ENCODE results near the gene GLI3.
A peak's percentile ranks its signal among the peaks of the same experiment; 100 is the strongest.

GLI3 gene

DNA sequence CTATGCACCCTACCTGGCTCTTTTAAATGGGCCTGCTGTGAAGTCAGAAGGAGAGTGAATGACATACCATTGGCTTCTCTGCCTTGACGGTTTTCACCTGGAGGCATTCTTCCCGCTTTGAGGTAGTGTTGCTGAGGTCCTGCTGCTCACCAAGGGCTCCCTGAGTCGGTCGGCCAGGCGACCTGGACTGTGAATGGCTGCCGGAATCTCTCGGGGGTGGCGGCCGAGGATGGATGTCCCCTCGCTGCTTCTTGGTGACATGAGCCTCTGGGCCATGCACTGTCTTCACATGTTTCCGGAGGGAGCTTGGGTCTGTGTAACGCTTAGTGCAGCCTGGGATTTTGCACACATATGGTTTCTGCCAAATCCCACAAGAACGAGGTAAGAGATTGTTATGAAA, 264.7 kb downstream of the GLI3 start:
- no peak for DNase-seq (ENCODE audit: low read depth in 2 of 2)

DNA sequence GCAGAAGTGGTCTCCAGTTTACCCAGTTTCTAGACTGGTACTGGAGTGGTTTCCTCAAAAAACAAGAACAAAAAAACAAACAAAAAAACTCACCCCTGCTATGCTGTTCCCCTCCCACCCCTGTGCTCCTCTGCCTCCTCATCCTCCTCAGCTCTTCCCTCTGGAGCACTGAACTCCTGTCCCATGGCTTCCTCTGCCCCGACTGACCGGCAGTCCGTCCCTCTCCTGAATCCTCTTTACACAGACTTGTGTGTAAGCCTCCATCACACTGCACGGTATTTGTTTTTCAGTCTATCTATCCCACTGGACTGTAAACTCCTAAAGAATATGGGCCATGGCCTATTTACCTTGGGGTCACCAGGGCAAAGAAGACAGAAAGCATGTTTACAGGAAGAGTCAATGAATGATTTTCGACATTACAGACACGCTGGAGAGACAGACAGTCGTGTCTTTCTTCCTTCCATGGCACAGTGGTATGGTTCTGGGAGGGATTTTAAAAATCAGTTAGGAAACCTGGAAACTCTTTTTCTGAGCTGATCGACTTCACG, 265.3 kb downstream of the GLI3 start:
- no peak for DNase-seq (ENCODE audit: low read depth in 2 of 2)

DNA sequence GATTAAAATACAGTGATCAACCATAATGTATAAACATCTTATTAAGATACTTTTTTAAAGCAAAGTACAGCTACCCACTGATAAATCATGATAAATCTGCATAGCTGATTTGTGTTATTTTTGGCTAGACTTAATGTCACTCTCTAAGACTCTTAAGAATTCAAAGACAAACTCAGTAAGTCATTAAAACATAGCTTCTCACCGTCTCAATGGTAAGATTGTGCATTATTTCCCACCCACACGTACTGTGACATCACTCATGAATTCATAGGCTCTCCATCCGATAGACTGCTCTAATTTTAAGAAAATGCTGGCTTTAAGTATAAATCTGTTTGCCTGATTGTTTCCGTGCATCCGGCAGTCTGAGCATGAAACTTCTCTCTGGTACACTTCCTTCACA, 266.1 kb downstream of the GLI3 start:
- DNase-seq (ENCODE audit: low read depth in 2 of 2) = no peak

DNA sequence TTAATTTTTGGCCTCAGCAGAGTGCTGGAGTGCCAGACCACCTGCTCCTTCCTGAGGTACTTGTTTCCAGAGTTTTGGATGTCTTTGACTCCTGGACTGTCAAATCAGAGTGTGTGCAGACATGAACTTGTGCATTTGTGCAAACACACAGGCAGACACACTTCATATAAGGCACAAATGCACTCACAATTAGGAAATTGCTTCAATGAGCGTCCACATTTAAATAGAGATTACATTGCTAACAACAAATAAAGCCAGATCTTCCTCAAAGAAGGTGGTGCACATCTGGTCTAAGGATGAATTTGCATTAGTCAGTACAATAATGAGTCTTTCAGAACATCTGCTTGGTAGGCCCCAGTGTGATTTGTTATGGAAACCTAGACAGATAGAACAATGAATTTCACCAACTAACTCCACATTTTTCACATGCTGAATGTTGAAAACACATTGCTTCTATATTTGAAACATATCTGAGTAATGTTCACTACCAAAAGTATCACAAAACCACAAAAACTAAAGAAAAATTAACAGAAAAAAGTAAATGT, 267.4 kb downstream of the GLI3 start:
- no peak for DNase-seq (ENCODE audit: low read depth in 2 of 2)

DNA sequence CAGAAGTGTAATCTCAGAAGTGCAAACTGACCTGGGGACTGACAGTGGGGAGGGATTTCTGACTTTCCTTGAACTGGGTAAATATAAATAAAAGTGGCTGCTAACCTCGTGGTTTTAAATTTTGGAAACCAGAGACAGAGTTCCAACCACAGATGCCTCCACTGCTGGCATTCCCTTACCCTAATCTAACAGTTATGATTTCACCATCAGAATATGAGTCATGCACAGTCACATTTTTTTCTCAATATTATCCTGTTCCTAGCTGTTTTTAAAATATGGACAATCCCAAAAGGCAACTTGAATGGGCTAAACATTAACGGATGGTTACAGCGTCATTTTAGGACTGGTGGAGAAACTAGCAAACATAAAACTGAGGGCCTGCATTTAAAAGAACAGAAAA, 269.9 kb downstream of the GLI3 start:
- DNase-seq (ENCODE audit: low read depth in 2 of 2) = no peak

DNA sequence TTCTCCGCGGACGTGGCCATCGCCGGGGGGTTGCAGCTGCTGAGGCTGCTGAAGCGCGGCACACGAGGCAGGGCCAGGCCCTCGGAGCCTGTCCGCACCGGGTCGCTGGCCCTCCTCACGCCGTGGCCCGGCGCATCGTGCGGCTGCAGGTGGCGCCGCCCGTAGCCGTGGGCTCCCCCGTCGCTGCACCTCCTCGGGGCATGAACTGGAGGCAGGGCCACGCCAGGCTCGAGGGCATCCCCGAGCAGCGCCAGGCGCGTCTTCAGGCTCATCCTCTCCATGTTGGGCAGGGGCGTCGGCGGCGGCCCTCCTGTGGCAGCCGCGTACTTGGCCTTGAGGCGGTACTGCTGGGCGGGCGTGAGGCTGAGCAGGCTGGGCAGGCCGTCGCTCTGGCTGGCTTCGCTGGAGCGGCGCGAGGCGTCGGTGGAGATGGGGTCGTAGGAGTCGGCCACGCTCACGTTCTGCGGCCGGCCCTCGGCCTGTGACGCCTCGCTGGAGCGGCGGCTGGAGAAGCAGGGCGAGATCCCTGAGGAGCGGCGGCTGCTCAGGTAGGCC, 271.0 kb downstream of the GLI3 start:
- no peak for DNase-seq (ENCODE audit: low read depth in 2 of 2)

DNA sequence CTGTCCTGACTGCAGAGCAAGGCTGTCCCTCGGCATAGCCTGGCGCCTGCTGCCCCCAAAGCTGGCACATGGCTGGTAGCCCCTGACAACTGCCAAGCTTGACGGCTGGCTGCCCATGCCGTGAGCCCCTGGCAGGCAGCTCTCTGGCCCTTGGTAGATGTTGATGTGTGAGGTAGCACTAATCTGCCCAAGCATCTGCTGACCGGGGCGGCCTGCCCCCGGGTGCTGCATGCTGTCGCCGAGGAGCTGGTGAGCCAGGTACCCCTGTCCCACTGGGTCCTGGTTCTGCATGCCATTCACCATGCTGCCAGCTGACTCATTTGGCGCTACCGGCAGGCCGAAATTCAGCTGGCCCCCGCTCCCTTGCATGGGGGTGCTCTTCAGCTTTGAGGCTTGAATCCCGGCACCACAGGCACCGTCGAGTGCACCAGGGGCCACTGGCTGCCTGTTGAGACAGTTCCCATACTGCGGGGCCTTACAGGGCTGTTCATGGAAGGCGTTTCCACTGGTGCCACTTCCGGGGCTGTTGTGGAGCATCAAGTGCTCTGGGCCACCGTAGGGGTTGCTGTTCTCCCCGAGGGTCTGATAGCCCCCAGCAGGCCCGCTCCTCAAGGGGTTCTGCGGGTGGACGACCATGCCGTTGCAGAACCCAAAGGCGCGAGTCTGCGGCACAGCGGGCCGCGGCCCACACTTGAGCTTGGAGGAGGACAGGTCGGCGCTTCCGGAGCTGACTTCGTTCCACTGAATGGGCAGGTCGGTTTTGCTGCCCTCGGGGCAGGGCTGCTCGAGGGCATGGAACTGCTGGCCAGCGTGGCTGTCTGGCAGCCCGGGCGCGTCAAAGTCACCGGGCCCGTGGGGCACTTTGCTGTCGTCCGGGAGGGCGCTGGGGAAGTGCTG, 271.9 kb downstream of the GLI3 start:
- DNase-seq (ENCODE audit: low read depth in 2 of 2) = no peak

DNA sequence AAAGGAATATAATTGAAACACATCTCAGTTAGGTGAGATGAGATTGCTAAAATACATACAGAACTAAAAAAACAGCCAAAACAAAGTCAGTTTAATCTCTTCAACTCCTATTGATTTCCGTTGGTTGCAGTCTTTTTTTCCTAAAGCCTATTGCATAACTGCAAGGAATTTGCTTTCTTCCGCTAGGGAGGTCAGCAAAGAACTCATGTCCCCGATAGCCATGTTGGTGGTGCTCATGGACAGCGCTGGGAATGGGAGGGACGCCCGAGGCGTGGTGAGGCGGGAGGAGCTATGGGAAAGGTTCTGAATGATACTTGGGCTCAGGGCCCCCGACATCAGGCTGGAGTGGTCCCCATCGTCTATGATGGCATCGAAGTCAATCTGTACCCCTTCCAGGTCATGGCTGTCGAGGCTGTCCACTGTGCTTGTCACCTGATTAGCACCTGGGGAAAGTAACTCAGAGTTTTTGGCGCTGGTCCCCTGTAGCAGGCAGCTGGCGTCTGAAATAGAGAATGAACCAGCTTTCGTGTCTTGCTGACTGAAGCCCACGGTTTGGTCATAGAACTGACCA, 272.7 kb downstream of the GLI3 start:
- no peak for DNase-seq (ENCODE audit: low read depth in 2 of 2)

DNA sequence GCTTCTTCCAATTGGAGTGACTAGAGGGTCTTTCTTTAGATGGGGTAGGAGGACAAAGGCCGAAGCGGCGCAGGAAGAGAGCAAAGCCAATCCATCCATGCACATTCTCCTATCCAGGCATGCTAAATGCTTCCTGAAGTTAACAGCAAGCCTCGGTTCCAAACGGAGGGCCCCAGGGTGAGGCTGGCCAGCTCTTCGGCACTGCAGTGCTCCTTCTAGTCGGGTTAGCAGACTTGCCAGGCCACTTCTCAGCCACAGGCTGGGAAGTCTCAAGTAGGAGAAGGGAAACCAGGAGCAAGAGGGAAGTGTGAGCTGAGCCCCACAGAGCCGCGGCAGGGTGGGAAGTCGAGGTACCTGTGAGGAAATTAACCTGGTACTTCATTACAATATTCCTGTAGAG, 280.3 kb downstream of the GLI3 start:
- no peak for DNase-seq (ENCODE audit: low read depth in 2 of 2)

DNA sequence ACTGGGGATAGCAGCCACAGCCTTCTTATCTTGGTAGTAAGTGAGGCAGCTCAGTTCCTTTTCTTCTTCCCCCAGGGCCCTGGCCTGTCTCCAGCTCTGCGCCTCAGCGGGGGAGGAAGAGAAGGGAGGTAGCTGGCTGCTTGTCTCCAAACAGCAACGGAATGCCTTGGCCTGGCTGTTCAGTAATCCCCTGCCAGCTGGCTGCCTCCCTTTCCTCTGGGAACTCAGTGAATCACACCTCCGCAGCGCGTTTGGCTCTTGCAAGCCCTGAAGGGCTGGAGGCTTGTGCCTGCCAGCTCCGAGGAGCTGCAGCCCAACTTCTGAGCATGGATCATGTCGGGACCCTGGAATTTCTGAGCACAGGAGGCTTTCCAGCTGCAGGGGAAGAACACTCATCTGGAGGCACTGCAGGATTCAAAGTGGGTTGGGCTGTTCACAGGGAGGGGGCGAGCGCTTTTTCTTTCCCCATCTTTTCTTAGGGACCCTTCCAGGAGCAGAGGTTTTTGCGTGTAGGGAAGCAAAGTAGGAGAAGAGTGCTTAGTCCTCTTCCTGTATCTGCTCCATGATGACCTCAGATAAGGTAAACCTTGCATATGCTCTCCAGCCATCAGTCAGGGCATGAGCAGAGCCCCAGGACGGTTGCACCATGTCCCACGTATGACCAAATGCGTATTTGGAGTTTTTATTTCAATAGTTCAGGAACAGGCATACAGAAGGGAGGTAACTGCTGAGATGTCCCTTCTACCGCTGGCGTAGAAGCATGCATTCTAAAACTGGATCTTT, 280.9 kb downstream of the GLI3 start:
- DNase-seq (ENCODE audit: low read depth in 2 of 2) = no peak

DNA sequence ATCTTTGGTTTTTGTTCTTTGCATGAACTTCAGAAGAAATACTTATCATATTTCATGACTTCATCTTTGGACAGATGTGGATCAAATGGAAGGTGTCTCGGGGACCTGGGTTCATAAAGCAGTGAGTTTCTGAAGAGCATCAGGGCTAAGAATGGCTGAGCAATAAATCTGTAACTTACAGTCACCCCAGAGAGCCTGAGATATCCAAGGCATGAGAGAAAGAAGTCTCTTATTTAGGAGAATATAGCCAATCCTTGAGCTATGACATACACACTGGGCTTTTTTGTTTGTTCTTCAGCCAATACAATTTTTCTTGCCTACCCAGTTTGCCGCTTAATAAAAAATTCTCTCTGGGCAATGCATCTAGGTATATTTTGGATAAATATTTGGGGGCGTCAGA, 281.6 kb downstream of the GLI3 start:
- no peak for DNase-seq (ENCODE audit: low read depth in 2 of 2)

DNA sequence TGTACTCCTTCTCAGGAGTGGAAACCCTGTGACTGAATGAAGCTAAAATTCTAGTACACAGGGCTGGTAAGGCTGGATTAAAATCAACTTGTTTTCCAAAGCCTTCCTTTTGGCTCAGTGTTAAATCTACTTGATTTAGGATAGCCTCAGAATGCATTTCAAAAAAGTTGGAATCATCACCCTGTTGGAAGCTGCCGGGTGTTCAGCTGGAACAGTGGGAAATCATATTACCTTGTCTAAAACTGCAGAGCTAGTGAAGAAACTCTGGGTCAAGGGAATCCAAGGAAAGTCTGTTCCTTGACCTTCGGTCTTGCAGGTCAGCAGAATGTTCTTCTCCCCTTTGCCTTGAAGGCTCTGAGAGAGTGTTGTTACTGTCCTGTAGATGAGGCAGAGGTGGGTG, 282.0 kb downstream of the GLI3 start:
- DNase-seq (ENCODE audit: low read depth in 2 of 2) = no peak

DNA sequence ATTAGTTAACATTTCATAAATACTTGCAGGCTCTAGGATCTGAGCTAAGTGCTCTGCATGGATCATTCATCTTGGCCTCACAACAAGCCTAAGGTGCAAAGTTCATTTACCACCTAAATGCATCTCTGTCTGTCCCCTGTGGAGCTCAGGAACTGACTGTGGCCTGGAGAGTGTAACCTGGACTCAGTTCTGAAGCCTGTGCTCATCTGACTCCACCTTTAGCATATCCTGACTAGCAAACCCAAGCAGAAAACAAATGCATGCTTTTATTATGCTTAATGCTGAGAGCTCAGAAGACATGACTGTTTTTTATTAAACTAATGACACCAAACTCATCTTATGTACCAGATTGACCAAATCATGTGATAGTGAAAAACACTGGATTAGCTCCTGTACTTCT, 288.5 kb downstream of the GLI3 start:
- DNase-seq (ENCODE audit: low read depth in 2 of 2) = no peak

DNA sequence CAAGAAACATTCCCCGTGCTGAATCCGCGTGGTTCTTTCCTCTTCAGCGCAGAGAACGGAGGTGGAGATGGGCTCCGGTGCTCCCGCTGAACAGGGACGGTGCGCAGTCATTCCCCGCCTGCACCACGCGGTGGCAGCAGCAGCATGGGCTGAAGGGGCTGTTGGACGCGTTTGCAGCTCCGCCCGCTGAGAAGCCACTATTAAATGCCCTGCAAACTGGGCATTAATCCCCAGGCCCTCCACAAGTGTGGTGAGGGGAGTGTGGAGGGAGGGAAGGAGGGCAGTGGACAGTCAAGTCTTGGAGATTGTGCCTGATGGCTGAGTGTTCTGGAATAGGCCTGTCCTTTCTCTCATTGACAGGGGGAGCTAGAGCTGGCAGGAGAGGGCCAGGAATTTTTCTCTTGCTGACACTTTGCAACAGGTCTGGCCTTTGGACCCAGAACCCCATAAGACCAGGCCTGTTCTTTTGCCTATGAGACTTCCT, 293.9 kb downstream of the GLI3 start:
- DNase-seq (ENCODE audit: low read depth in 2 of 2) = peak; percentile 8 to 24

DNA sequence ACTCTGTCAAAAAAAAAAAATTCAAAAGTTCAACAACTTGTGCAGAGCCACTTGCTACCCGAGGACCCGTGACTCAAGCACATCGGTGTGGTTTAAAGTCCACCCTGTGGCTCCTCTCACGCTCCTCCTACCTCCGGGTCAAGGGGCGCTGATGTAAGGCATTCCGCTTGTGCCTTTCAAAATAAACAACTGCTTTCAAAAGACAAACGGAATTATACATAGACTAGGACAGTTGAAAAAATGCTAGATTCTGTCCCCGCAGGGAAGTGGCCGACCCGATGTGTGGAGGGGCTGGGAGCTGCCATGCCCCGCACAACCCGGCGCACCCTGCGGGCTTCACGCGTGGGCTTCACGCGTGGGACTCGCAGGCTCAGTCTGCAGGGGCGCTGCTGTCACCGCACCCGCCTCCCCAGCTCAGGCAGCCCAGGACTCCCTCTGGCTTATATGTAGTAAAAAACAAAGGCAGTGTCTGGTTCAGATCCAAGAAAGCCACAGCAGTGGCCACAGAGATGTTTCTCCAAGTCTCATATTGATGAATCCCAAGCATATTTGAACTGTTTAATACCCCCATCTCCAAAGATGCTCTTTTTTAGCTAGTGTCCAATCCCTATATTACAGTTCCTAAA, 294.4 kb downstream of the GLI3 start:
- no peak for DNase-seq (ENCODE audit: low read depth in 2 of 2)

DNA sequence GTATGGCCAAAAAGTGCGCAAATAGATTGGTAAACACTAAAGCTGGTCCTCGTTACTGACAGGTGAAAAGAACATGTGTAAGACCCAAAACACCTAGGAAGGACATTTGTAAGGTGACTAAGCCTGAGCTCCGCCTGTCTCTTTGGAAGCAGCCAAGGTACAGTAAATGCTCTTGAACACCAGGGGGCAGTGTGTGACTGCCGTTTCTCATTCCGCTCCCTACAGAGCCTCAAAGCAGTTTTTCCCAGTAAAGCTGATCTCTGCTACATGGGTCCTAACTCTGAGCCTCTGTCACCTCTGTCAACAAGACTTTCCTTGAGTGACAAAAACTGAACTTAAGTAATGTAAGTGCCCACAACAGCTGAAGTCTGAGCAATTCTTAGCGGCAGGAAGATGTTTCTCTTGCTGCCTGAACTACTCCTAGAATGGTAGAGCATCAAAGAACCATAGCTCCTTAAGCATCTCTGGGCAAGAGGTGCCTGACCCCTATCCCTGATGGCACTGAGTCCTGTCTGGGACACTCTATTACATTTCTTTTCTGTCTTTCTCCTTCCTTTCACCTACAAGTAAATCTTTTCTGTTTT, 296.2 kb downstream of the GLI3 start:
- peak; percentile 6 to 21 for DNase-seq (ENCODE audit: low read depth in 2 of 2)

DNA sequence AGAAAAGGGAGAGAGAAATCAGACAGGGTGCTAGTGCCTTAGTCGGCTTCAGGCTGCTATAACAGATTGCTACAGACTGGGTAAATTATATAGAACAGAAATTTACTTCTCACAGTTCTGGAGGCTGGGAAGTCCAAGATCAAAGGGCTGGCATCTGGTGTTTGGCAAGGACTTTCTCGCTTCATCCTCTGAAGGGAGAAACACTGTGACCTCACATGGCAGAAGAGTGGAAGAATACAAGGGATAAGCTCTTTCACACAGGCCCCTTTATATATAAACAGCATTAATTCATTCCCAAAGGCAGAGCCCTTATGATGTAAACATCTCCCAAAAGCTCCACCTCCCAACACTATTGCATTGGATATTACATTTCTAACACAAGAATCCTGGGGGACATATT, 298.6 kb downstream of the GLI3 start:
- DNase-seq (ENCODE audit: low read depth in 2 of 2) = no peak

DNA sequence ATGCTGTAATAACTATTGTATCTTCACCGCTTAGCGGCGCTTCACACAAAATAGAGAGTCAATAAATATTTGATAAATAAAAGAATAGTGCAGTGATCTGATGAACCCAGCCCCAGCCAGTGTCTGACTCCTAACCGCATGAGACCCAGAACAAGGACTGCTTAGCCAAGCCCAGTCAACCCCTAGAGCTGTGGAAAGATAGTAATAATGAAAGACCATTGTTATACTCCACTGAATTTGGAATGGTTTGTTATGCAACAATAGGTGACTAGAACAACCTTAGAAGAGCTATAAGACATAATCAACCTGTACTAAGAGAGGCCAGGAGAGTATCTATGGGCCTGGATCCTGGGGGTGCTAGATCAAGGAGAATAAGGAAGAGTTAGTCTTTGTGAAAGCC, 303.6 kb downstream of the GLI3 start:
- DNase-seq (ENCODE audit: low read depth in 2 of 2) = no peak

DNA sequence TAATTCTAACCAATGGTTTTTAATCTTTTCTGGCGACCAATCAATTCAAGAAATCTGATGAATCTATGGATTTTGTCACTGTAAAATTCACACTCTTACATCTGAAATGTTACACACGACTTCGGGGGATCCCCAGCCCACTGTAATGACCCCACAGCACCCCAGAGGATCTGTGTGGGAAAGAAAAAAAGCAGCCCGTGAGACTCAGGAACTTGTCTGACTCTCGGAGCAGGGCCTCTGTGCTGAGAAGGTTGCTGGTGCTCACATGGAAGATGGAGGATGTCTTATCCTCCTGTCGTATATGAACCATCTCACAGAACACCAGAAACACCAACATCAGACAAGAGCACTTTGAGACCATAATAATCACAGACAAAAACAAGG, 305.8 kb downstream of the GLI3 start:
- DNase-seq (ENCODE audit: low read depth in 2 of 2) = no peak

DNA sequence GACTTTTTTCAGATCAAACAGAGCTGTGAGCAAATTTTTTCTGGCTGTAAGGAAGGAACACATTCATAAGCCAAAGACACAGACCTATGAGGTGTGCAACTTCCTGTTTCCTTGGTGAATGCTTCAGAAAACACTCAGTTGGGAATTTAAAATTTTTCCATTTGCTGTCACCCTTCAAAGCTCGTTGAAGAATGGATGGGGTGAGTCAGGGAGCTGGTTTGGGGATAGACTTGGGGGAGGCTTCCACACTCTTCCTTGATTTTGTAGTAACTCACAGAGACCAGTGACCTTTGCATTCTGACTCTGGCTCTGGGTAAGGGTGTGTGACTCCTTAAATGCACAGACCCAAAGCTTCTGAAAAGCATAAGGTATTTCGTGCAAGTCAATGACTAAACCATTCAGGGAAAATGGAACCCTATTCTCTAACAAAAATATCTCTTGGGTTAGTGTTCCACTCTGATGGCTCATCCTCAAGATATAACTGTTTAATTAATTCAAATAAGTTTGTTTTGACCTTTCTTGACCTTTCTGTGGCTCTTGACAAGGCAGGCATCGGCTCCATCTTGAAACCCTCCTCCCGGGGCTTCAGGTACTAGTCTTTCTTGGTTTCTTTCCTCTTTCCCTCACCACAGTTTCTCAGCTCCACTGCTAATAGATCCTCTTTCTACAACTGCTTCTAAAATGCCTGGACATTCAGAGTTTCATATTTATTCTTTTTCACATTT, 306.3 kb downstream of the GLI3 start:
- DNase-seq (ENCODE audit: low read depth in 2 of 2) = no peak

Data from stimulated activated CD8-positive, alpha-beta memory T cell treated with anti-CD3 and anti-CD28 coated beads, Interleukin-15, amount 100 ng/mL, for 4 hours (primary cell).